Inflammatory macrophage treated with lipopolysaccharide for 1 hour (primary cell): Measurements from ENCODE around the gene GPR149.
A peak's percentile ranks its signal among the peaks of the same experiment; 100 is the strongest.

Experiments used
- DNase-seq, 2 donors: peaks; one replicate each; pipeline ENCODE4 v3.0.0-alpha.2; 2020 to 2022

Gene GPR149

GRCh38 chr3:154345422-154346122, 84.4 kb downstream of the GPR149 start:
- DNase-seq, result no peak

- no peak for DNase-seq
Observed at GRCh38 chr3:154338570-154338969, 91.4 kb downstream of the GPR149 start.

- DNase-seq, result no peak
Observed at GRCh38 chr3:154338008-154338407, 92.0 kb downstream of the GPR149 start.

GRCh38 chr3:154334973-154335420, 95.0 kb downstream of the GPR149 start:
- peak; percentile 17 to 65 for DNase-seq

- no peak for DNase-seq
Observed at GRCh38 chr3:154327871-154328270, 102.1 kb downstream of the GPR149 start.

- no peak for DNase-seq
Observed at GRCh38 chr3:154324919-154325318, 105.1 kb downstream of the GPR149 start.

- DNase-seq, result peak; percentile 83 to 91
Observed at GRCh38 chr3:154323891-154324738, 105.9 kb downstream of the GPR149 start, which contains the start of gene DHX36. DHX36 (minus strand) TSS chr3:154324487; CDS start chr3:154324416, 71 bp downstream.

GRCh38 chr3:154316974-154317767, 112.8 kb downstream of the GPR149 start:
- no peak for DNase-seq

GRCh38 chr3:154314152-154314551, 115.8 kb downstream of the GPR149 start:
- no peak for DNase-seq

GRCh38 chr3:154310840-154311239, 119.2 kb downstream of the GPR149 start:
- no peak for DNase-seq

GRCh38 chr3:154307363-154307762, 122.6 kb downstream of the GPR149 start:
- DNase-seq, result no peak

- no peak for DNase-seq
Observed at GRCh38 chr3:154304936-154305335, 125.1 kb downstream of the GPR149 start.

GRCh38 chr3:154304116-154304786, 125.7 kb downstream of the GPR149 start:
- no peak for DNase-seq

- DNase-seq, result no peak
Observed at GRCh38 chr3:154301561-154301960, 128.4 kb downstream of the GPR149 start.

- no peak for DNase-seq
Observed at GRCh38 chr3:154294016-154294415, 136.0 kb downstream of the GPR149 start.

GRCh38 chr3:154290187-154290586, 139.8 kb downstream of the GPR149 start:
- no peak for DNase-seq
